HUES64 (cell line): Measurements from ENCODE around the gene DCST2.

Experiments
- H3K27ac ChIP-seq: 2 replicates; pipeline ENCODE4 v1.7.0; 2013; ENCODE audit warnings: low read depth, low read length, inconsistent platforms
- H3K27me3 ChIP-seq: 2 replicates; pipeline ENCODE4 v1.6.1; 2013; ENCODE audit warnings: mild to moderate bottlenecking, low read length; ENCODE audit not compliant: insufficient read depth
- H3K36me3 ChIP-seq: 2 replicates; pipeline ENCODE4 v1.6.1; 2013; ENCODE audit warnings: mild to moderate bottlenecking, low read length; ENCODE audit not compliant: insufficient read depth
- H3K4me1 ChIP-seq: 2 replicates; pipeline ENCODE4 v1.6.1; 2013; ENCODE audit warnings: mild to moderate bottlenecking, low read length, moderate library complexity; ENCODE audit not compliant: insufficient read depth
- H3K4me3 ChIP-seq: 2 replicates; pipeline ENCODE4 v1.5.1; 2013; ENCODE audit warnings: mild to moderate bottlenecking, low read length, moderate library complexity
- H3K9ac ChIP-seq: 2 replicates; pipeline ENCODE4 v1.6.1; 2013; ENCODE audit warnings: mild to moderate bottlenecking, low read depth, low read length
- H3K9me3 ChIP-seq: 2 replicates; pipeline ENCODE4 v1.6.1; 2013; ENCODE audit warnings: low read depth, low read length; ENCODE audit not compliant: insufficient read depth
- WGBS: fragments of 150-250, 120-280 bp; methylation state at CpG from one replicate; pipeline ENCODE4 v1.1.7; 2013; ENCODE audit warnings: missing lambda C conversion rate; 5-methylcytosine and 5-hydroxymethylcytosine counted together

The DCST2 gene

DNA sequence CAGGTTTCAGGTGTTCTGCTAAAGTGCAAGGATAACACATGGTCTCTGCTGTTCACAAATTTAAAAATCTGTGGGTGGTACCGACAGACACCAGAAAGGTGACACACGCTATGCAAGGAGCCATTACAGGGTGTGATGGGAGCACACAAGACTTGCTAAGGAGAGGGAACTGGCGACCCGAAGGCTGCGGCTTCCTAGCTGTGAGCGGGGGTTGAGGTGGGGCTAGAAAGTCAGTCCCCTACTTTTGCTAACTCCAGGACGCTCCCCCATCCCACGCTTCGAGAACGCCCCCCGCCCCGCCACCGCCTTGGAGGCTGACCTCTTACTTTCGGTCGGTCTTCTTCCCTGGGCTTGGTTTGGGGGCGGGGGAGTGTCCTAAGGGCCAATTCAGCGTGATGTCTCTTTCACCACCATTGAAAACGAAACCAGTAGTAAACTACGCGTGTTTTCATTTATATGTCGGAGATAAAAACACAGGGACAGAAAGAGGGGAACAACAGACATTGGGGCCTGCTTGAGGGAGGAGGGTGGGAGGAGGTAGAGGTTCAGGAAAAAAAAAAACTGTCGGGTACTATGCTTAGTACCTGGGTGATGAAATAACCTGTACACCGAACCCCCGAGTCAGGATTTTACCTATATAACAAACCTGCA lies 58.0 kb downstream of the DCST2 start:
- peak overlapping the region; percentile 81 for H3K4me3 ChIP-seq
- under 1% methylated on average over 21 of the region's 24 CpGs for WGBS
- H3K9ac ChIP-seq = peak overlapping the region; percentile 79
- H3K36me3 ChIP-seq = peaks cover 26% of the 10 kb centered on the region
- H3K9me3 ChIP-seq = no peaks in the 10 kb centered on the region
- peak overlapping the region; percentile 100 for H3K27ac ChIP-seq
- H3K27me3 ChIP-seq = no peaks in the 10 kb centered on the region
- peaks cover 25% of the 10 kb centered on the region for H3K4me1 ChIP-seq

DNA sequence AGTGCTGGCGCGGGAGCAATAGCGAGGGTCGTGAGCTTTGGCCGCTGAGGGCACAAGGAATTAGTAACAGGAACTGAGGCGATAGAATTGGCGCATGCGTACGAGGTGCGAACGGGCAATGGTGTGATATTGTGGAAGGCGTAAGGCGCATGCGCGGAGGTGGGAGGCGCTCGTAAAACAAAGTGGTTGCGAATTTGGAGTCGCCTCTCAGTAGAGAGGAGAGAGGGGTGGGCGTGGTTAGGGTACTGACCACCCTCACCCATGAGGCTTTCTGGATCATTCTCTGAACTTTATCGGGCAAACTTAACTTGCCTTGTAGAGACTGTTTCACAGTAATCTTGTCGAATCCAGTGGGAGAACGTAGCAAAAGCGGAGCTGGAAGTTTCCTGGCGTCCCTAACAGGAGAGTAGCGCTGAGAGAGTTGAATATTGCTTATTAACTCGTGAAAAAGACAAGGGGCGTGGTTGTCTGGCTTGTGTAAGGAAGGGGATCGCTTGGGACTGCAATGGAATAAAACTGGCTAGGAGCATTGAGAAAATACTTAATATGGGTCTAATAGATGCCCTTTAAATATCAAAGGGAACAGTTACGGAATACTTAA lies 58.7 kb downstream of the DCST2 start:
- Histone ChIP-seq H3K4me3 (peak overlapping the region; percentile 81), H3K9ac (peak overlapping the region; percentile 79), H3K36me3 (peaks cover 22% of the 10 kb centered on the region), H3K4me1 (peaks cover 25% of the 10 kb centered on the region), H3K27ac (peak overlapping the region; percentile 100), H3K27me3 (no peaks in the 10 kb centered on the region), H3K9me3 (no peaks in the 10 kb centered on the region)
- under 1% methylated on average over 30 of the region's 30 CpGs for WGBS

DNA sequence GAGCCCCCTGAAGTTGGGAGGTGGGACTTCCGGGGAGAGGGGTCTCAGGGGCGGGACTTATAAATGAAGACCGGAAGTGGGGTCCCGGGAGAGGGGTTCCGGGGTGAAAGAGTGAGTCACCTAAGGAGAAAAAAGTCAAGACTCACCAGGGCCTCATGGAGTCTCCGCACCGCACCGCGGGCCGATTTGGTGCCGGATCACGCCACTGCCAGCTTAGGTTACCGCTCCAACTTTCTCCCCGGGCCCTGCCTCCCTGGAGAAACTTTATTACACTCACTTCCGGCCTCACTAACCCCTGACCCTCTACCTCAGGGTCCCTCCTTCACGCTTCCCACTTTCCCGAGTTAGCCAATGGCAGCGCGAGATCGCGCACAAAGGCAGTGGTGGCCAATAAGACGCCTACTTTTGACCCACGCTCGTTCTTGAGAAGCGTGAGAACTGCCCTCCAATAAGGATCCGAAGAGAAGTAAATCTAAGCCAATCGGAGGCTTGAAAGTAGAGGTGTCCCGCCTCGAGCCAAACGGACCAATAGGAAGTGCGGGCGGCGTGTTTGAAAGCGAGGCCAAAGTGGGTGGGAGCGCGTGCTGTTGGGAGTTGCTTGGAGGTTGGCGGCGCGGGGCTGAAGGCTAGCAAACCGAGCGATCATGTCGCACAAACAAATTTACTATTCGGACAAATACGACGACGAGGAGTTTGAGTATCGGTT lies 59.3 kb downstream of the DCST2 start, which contains the start of gene CKS1B:
Gene CKS1B, plus strand, starts transcription at position 580 of the 706 bp plus-strand sequence. Its CDS starts 65 bp downstream, at position 645.
- Histone ChIP-seq H3K9ac (peak within 1 kb of the TSS; percentile 90), H3K27ac (peak within 1 kb of the TSS; percentile 100), H3K9me3 (no peaks in the 10 kb centered on the region), H3K36me3 (peaks cover 16% of the 10 kb centered on the region), H3K4me3 (peak within 1 kb of the TSS; percentile 81), H3K27me3 (no peaks in the 10 kb centered on the region), H3K4me1 (peaks cover 25% of the 10 kb centered on the region)
- under 1% methylated on average over 47 of the region's 47 CpGs for WGBS

DNA sequence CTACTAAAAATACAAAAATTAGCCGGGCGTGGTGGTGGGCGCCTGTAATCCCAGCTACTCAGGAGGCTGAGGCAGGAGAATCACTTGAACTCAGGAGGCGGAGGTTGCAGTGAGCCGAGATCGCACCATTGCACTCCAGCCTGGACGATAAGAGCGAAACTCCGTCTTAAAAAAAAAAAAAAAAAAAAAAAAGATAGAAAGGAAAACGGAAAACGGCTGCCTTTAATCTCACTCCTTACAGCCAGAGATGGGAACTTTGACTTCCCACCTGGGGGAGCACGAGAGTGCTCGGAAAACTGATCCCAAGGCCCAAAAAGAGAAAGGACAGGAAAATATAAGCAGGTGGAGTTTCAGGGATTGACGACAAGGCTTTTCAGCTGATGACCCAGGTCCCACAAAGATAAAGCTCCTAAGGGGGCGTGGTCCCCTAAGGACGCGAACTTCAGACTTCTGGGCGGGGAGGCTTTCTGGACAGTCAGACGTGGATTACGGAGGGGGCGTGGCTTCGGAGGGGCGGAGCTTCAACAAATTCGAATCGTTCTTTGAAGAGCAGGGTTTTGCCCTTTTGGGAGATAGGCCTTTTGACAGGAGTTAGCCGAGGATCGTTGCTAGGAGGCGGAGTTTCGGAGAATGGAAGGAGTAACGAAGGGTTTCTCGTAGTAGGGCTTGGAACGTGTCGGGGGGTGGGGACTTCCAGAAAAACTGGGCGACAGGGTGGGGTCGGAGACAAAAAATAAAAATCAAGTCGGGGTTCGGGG lies 60.1 kb downstream of the DCST2 start:
- no peaks in the 10 kb centered on the region for H3K27me3 ChIP-seq
- H3K27ac ChIP-seq = peak overlapping the region; percentile 100
- no peaks in the 10 kb centered on the region for H3K9me3 ChIP-seq
- peak overlapping the region; percentile 90 for H3K9ac ChIP-seq
- under 1% methylated on average over 31 of the region's 37 CpGs for whole genome bisulfite sequencing
- peak overlapping the region; percentile 81 for H3K4me3 ChIP-seq
- H3K4me1 ChIP-seq = peaks cover 32% of the 10 kb centered on the region
- H3K36me3 ChIP-seq = peaks cover 11% of the 10 kb centered on the region

DNA sequence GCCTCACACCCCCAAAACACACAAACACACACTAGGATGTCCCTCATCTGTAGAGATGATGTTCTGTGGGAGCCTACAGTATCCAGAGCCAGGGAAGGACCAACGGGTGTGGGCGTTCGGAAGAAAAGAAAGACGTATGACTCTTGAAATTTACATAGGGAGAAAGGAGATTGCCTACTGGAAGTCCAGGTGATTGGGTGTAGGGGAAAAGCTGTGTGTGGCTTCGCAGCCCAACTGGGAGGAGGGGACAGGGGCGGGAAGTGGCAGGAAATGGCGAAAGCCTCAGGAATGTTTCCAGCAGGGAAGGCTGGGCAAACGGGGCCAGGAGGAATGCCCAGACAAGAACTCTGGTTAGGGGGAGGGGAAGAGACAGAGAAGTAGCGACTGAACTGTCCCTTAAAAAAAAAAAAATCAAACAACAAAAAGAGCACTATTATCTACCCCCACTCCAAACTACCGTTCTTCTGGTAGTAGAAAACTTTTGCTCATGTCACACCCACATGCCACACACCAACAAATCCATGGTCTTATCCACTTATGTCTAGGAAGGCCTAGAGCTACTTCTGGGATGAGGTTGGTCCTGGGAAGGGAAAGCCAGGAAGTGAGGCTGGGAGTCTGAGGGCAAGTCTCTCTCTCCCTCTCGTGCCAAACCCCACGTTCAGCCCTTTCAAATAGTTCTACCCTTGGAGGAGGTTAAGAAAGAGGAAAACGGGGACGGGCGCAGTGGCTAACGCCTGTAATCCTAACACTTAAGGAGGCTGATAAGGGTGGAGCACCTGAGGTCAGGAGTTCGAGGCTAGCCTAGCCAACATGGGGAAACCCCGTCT lies 60.9 kb downstream of the DCST2 start:
- Histone ChIP-seq H3K36me3 (peaks cover 11% of the 10 kb centered on the region), H3K4me3 (peak overlapping the region; percentile 81), H3K27me3 (no peaks in the 10 kb centered on the region), H3K27ac (peak overlapping the region; percentile 100), H3K4me1 (peaks cover 33% of the 10 kb centered on the region), H3K9ac (peak overlapping the region; percentile 90), H3K9me3 (no peaks in the 10 kb centered on the region)
- WGBS = 3% methylated on average over 16 of the region's 18 CpGs

DNA sequence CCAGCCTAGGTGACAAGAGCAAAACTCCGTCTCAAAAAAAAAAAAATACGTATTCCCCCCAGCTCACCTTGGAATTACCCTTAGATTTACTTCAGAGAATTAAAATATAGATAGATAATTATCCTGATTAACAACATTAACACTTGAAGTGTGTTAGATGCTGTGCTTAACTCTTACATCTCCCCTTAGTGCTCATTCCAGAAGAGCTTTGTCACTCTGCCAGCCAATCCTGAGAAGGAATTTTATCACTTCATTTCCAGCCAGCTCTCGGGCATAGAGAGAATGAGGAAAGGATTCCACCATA lies 61.4 kb downstream of the DCST2 start:
- Histone ChIP-seq H3K36me3 (peaks cover 13% of the 10 kb centered on the region), H3K9me3 (no peaks in the 10 kb centered on the region), H3K9ac (peak overlapping the region; percentile 90), H3K4me1 (peaks cover 33% of the 10 kb centered on the region), H3K27ac (peak overlapping the region; percentile 100), H3K4me3 (peak overlapping the region; percentile 81), H3K27me3 (no peaks in the 10 kb centered on the region)
- 22% methylated on average over 2 of the region's 3 CpGs for WGBS

DNA sequence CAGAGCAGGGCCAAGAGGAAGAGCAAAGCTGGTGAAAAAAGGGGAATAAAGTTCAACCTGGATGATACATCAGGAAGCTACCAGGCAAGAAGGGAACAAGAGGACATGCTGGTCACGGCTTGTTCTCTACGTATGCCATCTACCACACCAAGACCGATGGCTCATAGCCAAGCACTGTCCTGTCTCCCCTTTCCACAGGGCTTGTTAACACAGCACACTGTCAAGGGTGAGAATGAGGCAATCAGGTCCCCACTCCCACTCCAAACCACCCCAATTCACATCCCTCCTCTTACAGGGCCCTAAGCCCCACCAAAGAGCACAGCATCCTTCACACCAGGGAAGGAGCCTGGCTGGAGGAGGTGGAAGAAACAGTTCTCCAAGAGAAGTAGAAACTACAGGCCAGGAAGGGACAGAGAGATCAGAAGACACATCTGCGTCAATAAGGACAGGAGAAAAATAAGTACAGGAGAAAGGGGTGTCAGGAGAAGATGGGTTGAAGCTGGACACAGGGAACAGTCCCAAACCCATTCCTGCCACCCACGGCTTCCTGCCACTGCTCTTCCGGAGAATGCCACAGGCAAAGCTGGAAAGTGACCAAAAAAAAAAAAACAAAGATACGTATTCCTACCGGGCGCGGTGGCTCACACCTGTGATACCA lies 62.1 kb downstream of the DCST2 start:
- peaks cover 29% of the 10 kb centered on the region for H3K4me1 ChIP-seq
- no peaks in the 10 kb centered on the region for H3K27me3 ChIP-seq
- H3K27ac ChIP-seq = peak overlapping the region; percentile 100
- no peaks in the 10 kb centered on the region for H3K9me3 ChIP-seq
- WGBS = 60% methylated on average over 10 of the region's 10 CpGs
- peak overlapping the region; percentile 71 for H3K4me3 ChIP-seq
- H3K36me3 ChIP-seq = peaks cover 20% of the 10 kb centered on the region
- H3K9ac ChIP-seq = peak overlapping the region; percentile 73

DNA sequence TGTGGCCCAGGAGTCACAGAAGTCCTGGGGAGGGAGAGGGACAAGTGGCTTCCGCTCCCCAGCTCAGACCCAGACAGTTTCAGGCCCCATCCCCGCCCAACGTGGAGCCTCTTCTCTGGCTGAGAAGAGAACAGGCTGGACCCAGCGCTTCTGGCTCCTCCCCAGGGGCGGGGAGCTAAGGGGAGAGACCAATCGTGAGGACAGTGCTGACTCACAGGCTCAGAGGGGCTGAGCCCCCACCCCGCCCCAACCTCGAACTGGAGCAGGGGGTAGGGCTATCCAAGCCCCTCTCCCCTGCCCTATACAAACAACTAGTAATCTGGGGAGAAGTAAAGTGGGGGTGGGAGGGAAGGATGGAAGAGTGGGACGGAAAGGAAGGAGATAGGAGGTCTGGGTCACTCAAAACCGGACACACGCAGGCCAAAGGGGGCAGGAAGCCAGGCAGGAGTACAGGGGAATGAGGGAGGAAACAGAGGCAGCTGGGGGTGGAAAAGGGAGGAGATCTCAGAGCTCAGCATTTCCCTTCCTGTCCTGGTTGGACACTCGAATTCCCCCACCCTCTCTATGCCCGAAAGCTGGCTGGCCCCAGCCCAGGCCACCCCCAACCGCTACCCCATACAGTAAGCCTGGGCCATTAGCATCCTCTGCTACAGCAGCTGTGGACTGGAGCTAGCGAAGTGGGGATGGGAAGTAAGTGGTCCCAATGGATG lies 62.8 kb downstream of the DCST2 start, which contains the start of gene SHC1:
Gene SHC1, minus strand, starts transcription at position 117 of the 710 bp plus-strand sequence. CDS start 221 bp downstream, outside the sequence.
- Histone ChIP-seq H3K27me3 (no peaks in the 10 kb centered on the region), H3K36me3 (peaks cover 27% of the 10 kb centered on the region), H3K9me3 (no peaks in the 10 kb centered on the region), H3K4me3 (peak within 1 kb of the TSS; percentile 71), H3K9ac (peak within 1 kb of the TSS; percentile 73), H3K27ac (peak within 1 kb of the TSS; percentile 100), H3K4me1 (peaks cover 25% of the 10 kb centered on the region)
- 1% methylated on average over 13 of the region's 15 CpGs for WGBS

DNA sequence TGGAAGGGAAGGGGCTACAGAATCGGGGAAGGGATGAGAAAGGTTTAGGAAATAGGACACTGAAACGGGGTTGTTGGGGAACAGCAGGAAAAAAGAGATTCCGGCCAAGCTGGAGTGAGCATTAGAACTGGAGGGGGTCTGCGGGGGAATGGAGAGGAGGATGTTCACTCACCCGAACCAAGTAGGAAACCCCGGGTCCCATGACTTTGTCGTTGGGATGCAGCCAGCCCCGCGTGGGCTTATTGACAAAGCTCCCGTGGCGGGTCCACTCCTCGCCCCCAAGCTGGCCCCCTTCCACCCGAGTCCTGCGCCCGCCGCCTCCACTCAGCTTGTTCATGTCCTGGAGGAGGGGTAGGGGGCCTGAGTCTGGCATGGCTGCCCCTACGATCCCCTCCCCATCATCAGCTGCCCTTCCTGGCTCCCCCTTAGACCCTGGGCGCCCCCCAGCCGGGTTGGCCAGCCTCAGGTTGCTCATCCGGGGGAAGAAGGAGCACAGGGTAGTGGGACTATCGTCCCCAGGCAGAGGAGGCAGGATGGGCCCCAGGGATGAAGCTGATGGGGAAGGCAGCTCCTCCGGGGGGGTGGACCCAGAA lies 63.6 kb downstream of the DCST2 start:
- WGBS = 6% methylated on average over 21 of the region's 22 CpGs
- Histone ChIP-seq H3K36me3 (peaks cover 34% of the 10 kb centered on the region), H3K9ac (peak overlapping the region; percentile 73), H3K27me3 (no peaks in the 10 kb centered on the region), H3K27ac (peak overlapping the region; percentile 100), H3K4me3 (peak overlapping the region; percentile 71), H3K4me1 (peaks cover 25% of the 10 kb centered on the region), H3K9me3 (no peaks in the 10 kb centered on the region)
